Omental fat pad (tissue), 4 donors: ENCODE measurements around the gene KLHL30. TPM values are rescaled to one million over a fixed set of nuclear protein-coding genes. Genes with fewer than 3 reads are reported as not detected.

Experiments used
- ATAC-seq: fragments of 150-250 bp; one replicate; pipeline ENCODE4 v1.9.1; 2016; ENCODE audit warnings: mild to moderate bottlenecking, moderate library complexity; ENCODE audit not compliant: low FRiP score
- DNase-seq: peaks from one replicate; pipeline ENCODE4 v3.0.0-alpha.2; 2019; ENCODE audit warnings: low spot score
- CTCF ChIP-seq, 3 donors: fragments of 450-650 bp; IDR thresholded peaks; one replicate each; pipeline ENCODE4 v1.5.1; 2016 to 2017; ENCODE audit warnings: antibody characterized with exemption in 3 of 3, mild to moderate bottlenecking in 3 of 3, moderate library complexity in 2 of 3
- total RNA-seq, 4 donors: library from RNA; depleted of rRNA; stranded (reverse); fragments of >200 nt; gene quantifications; one replicate each; pipeline ENCODE4 v1.1.0, GENCODE V29; 2016

Gene KLHL30
- total RNA-seq, 4 donors from 2014 or later = 0.28 to 1.6 (median 0.57) TPM

- TF ChIP-seq CTCF (IDR thresholded peaks at IDR 0.05) = no peak
- DNase-seq (no peak), ATAC-seq (no peak)
Observed at GRCh38 chr2:238137885-238138284, 583 bp upstream of the KLHL30 start.

GRCh38 chr2:238139196-238140039 is 950 bp downstream of the KLHL30 start:
- DNase-seq = no peak
- no peak for ATAC-seq
- TF ChIP-seq CTCF (IDR thresholded peaks at IDR 0.05) = no peak

GRCh38 chr2:238140040-238140439 is 1.6 kb downstream of the KLHL30 start:
- ATAC-seq (no peak), DNase-seq (no peak)
- TF ChIP-seq CTCF (IDR thresholded peaks at IDR 0.05) = no peak

DNA sequence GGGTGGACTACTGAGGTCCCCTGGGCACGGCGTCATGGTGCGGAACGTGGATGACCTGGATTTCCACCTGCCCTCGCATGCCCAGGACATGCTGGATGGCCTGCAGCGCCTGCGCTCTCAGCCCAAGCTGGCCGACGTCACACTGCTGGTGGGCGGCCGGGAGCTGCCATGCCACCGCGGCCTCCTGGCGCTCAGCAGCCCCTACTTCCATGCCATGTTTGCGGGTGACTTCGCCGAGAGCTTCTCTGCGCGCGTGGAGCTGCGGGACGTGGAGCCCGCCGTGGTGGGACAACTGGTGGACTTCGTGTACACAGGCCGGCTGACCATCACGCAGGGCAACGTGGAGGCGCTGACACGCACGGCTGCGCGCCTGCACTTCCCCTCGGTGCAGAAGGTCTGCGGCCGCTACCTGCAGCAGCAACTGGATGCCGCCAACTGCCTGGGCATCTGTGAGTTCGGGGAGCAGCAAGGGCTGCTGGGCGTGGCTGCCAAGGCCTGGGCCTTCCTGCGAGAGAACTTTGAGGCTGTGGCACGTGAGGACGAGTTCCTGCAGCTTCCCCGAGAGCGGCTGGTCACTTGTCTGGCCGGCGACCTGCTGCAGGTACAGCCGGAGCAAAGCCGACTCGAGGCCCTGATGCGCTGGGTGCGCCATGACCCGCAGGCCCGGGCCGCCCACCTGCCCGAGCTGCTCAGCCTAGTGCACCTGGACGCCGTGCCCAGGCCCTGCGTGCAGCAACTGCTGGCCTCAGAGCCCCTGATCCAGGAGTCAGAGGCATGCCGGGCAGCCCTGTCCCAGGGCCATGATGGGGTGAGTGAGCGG is 2.5 kb downstream of the KLHL30 start:
- DNase-seq = no peak
- TF ChIP-seq CTCF (IDR thresholded peaks at IDR 0.05) = no peak
- no peak for ATAC-seq

DNA sequence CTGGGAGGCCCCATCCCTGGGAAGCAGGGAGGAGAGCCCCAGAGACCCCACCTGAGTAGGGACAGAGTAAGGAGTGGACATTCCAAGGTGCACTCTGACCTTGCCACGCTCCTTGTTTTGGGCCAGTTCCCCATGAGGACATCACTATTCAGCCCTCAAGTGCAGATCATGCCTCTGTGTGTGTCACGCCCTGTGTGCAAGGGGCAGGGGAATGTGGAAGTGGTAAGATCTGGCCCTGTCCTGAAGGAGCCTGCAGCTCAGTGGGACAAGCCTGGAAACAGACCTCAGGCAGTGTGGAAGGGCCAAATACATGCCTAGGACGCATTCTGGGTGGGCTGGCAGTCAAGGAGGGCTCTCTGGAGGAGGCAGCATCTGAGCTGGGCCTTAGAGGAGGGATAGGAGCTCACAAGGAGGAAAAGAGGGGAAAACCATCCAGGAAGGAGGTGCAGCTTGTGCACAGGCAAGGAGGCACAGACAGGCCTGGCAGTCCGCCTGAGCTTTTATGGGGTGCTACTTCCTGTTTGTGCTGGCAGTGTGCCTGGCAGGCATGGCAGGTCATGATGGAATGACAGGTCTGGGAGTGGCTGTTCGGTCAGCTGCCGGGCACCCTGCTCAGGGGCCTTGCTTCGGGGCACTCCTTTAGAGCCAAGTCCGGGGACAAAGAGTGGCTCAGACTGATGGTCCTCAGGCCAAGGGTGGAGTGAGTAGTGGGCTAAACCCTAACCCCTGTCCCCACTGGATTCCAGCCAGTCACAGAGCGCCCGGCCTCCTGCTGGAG is 3.3 kb downstream of the KLHL30 start:
- no peak for TF ChIP-seq CTCF (IDR thresholded peaks at IDR 0.05)
- ATAC-seq (no peak), DNase-seq (no peak)

GRCh38 chr2:238142382-238143205 is 4.1 kb downstream of the KLHL30 start:
- no peak for DNase-seq
- no peak for ATAC-seq
- TF ChIP-seq CTCF (IDR thresholded peaks at IDR 0.05) = no peak
